Measurements from ENCODE around the gene STK40.

DNA sequence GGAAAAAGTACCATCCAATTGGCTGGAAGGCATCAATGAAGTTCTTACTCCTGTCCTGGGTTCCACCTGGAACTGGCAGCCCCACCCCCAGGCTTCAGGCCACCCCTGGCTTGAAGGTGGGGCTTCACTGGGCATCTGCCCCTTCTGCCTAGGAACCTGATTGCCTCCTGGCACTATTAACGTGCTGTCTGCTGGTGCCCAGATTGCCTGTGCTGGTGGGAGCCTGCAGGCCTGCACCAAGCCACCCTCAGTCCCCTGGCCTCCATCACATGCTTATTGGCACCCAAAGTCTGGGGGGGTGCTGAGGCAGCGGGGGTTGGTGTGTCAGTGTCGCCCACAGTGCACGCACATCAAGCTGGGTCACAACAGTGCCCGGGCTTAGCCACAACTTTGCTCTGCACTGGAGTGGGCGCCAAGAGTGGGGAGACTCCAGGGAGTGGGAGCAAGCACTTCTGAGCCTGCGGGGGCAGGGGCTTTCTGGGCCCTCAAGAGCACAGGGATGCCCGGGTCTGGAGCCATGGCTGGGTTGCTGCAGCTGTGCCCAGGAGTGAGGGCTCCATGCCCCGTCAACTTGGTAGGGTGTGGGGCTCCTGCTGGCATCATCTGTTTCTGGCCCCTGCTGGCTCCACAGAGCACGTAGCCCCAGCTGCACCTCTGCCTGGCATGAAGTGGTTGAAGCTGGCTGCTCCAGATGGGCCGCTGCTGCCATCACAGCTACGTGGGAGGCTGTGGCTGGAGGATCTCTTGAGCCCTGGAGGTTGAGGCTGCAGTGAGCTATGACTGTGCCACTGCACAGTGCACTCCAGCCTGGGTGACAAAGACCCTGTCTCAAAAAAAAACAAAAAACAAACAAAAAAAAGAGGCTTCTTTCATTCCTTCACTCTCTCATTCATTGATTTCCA lies 16.1 kb upstream of the STK40 start:
- TF ChIP-seq, protein P1, sequence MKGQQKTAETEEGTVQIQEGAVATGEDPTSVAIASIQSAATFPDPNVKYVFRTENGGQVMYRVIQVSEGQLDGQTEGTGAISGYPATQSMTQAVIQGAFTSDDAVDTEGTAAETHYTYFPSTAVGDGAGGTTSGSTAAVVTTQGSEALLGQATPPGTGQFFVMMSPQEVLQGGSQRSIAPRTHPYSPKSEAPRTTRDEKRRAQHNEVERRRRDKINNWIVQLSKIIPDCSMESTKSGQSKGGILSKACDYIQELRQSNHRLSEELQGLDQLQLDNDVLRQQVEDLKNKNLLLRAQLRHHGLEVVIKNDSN (IDR thresholded peaks at IDR 0.05) = no peak
- TF ChIP-seq RAD21 (IDR thresholded peaks at IDR 0.05; ENCODE audit: low read depth) (no peak), EP300 (IDR thresholded peaks at IDR 0.05; ENCODE audit: borderline replicate concordance) (no peak), TEAD4 (IDR thresholded peaks at IDR 0.05) (no peak), TAF1 (IDR thresholded peaks at IDR 0.05; ENCODE audit: low read depth) (no peak), NFIC (IDR thresholded peaks at IDR 0.05) (no peak), YY1 (IDR thresholded peaks at IDR 0.05; ENCODE audit: low read depth) (no peak), EGR1 (IDR thresholded peaks at IDR 0.05) (no peak), FOXM1 (IDR thresholded peaks at IDR 0.05; ENCODE audit: borderline replicate concordance, low read depth) (no peak), CEBPB (IDR thresholded peaks at IDR 0.05) (no peak)
- TF ChIP-seq, protein P2, sequence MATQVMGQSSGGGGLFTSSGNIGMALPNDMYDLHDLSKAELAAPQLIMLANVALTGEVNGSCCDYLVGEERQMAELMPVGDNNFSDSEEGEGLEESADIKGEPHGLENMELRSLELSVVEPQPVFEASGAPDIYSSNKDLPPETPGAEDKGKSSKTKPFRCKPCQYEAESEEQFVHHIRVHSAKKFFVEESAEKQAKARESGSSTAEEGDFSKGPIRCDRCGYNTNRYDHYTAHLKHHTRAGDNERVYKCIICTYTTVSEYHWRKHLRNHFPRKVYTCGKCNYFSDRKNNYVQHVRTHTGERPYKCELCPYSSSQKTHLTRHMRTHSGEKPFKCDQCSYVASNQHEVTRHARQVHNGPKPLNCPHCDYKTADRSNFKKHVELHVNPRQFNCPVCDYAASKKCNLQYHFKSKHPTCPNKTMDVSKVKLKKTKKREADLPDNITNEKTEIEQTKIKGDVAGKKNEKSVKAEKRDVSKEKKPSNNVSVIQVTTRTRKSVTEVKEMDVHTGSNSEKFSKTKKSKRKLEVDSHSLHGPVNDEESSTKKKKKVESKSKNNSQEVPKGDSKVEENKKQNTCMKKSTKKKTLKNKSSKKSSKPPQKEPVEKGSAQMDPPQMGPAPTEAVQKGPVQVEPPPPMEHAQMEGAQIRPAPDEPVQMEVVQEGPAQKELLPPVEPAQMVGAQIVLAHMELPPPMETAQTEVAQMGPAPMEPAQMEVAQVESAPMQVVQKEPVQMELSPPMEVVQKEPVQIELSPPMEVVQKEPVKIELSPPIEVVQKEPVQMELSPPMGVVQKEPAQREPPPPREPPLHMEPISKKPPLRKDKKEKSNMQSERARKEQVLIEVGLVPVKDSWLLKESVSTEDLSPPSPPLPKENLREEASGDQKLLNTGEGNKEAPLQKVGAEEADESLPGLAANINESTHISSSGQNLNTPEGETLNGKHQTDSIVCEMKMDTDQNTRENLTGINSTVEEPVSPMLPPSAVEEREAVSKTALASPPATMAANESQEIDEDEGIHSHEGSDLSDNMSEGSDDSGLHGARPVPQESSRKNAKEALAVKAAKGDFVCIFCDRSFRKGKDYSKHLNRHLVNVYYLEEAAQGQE (IDR thresholded peaks at IDR 0.05; ENCODE audit: low read depth) = no peak
- TF ChIP-seq, protein P3, sequence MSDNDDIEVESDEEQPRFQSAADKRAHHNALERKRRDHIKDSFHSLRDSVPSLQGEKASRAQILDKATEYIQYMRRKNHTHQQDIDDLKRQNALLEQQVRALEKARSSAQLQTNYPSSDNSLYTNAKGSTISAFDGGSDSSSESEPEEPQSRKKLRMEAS (IDR thresholded peaks at IDR 0.05) = no peak
